ENCODE measurements around the gene ADGRF4.

ADGRF4 gene, protein sequence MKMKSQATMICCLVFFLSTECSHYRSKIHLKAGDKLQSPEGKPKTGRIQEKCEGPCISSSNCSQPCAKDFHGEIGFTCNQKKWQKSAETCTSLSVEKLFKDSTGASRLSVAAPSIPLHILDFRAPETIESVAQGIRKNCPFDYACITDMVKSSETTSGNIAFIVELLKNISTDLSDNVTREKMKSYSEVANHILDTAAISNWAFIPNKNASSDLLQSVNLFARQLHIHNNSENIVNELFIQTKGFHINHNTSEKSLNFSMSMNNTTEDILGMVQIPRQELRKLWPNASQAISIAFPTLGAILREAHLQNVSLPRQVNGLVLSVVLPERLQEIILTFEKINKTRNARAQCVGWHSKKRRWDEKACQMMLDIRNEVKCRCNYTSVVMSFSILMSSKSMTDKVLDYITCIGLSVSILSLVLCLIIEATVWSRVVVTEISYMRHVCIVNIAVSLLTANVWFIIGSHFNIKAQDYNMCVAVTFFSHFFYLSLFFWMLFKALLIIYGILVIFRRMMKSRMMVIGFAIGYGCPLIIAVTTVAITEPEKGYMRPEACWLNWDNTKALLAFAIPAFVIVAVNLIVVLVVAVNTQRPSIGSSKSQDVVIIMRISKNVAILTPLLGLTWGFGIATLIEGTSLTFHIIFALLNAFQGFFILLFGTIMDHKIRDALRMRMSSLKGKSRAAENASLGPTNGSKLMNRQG

DNA sequence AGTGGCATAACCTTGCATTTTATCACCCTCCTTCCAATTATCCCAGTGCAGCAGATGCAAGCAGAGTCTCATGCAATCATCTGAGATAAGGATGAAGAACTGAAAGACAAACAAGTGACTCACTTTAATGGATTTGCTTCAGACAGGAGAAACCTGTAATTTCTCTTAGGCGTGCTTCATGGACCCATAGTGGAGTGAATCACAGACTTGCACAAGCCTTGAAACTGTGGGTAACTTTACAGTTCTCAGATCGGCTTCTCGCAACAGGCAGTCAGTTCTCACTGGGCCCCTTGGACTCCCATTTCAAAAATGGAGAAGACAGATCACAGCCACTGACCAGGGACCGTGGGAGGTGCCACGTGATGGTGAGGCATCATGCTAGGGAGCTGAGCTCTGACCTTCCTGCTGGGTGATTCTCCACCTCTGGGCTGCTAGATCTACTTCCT, at the start of gene ADGRF4:
TSS of gene ADGRF4 (plus strand) at position 239 of the 446 bp plus-strand sequence. CDS start 8,666 bp downstream, outside the sequence.
- no peak within 1 kb of the TSS for H3K4me3 ChIP-seq (ENCODE audit: low read depth, low read length)
- peak; percentile 30 for DNase-seq (ENCODE audit: low read depth, low spot score)
- TF ChIP-seq, protein P1, sequence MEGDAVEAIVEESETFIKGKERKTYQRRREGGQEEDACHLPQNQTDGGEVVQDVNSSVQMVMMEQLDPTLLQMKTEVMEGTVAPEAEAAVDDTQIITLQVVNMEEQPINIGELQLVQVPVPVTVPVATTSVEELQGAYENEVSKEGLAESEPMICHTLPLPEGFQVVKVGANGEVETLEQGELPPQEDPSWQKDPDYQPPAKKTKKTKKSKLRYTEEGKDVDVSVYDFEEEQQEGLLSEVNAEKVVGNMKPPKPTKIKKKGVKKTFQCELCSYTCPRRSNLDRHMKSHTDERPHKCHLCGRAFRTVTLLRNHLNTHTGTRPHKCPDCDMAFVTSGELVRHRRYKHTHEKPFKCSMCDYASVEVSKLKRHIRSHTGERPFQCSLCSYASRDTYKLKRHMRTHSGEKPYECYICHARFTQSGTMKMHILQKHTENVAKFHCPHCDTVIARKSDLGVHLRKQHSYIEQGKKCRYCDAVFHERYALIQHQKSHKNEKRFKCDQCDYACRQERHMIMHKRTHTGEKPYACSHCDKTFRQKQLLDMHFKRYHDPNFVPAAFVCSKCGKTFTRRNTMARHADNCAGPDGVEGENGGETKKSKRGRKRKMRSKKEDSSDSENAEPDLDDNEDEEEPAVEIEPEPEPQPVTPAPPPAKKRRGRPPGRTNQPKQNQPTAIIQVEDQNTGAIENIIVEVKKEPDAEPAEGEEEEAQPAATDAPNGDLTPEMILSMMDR (IDR thresholded peaks at IDR 0.05; ENCODE audit: low read depth, low read length), result no peak
- in situ Hi-C loops (cut with HindIII; ENCODE audit: low sequenced_read_pairs), result no loop called here

DNA sequence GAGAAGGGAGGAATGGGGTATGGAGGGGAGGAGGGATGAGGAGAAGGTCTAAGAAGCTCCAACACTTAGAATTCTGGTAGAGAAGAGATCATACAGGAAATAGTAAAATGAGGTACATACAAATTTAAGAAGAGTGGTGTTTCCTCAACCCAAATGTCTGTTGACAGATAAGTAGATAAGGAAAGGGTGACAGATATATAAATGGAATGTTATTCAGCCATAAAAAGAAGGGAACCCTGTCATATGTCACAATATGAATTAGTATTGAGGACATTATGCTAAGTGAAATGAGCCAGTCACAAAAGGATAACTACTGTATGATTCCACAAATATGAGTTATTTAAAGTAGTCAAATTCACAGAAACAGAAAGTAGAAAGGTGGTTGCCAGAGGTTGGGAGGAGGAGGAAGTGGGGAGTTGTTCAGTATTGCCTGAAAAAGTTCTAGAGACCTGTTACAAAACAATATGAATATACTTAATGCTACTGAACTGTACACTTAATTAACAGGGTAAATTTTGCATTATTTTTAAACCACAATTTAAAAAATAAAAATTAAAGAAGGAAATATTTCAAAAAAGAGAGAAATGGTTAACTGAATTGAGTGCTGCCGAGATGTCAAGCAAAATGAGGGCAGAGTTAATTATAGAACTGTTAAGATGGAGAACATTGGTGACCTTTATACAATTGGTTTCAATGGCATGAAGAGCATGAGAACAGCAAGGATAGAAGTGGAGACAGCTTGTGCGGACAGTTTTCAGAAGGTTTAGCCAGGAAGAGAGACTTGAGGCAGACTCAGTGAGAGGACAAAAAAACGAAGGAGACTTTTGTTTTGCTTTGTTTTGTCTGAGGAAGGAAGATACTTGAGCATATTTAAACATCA, 47.6 kb upstream of the ADGRF4 start:
- in situ Hi-C loops (cut with HindIII; ENCODE audit: low sequenced_read_pairs), result no loop called here
- no peak for DNase-seq (ENCODE audit: low read depth, low spot score)
- TF ChIP-seq, protein P1 (IDR thresholded peaks at IDR 0.05; ENCODE audit: low read depth, low read length), result no peak
- no peak overlapping the region for H3K4me3 ChIP-seq (ENCODE audit: low read depth, low read length)

DNA sequence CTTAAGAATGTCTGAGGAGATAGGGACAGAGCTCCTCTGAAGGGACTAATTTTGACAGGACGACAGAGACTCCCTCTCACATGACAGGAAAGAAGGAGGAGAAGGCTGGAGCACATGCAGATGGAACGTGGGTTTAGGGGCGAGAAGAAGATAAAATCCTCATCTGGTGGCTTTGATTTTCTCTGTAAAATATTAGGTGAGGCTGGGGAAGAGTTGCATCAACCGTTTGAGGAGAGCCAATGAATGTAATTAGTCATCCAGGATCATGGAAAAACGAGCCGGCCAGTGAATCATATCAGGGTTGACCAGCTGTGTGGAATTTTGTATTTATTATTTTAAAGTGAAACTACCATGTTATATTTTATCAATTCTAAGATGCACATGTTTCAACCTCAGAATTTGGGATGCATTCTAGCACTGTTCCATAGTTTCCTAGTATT, 46.9 kb upstream of the ADGRF4 start:
- no peak overlapping the region for H3K4me3 ChIP-seq (ENCODE audit: low read depth, low read length)
- TF ChIP-seq, protein P1 (IDR thresholded peaks at IDR 0.05; ENCODE audit: low read depth, low read length), result no peak
- in situ Hi-C loops (cut with HindIII; ENCODE audit: low sequenced_read_pairs), result no loop called here
- DNase-seq (ENCODE audit: low read depth, low spot score), result peak; percentile 43

DNA sequence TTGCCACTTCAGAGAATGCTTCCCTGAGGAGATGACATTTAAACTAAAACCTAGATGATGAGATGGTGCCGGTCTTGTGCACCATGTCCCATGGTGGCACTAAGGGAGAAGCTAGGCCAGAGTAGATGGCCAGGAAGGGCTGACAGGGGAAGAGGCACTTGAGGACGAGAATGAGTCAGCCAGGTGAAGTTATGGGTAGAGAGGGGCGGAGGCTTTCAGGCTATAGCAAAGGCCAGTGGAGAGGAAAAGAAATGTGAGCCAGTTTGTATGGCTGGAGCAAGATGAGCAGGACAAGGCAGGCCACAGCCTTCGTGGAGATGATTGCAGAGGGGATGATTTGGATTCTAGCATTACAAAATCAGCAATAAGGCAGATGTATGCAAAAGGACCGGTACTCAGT, 44.7 kb upstream of the ADGRF4 start:
- in situ Hi-C loops (cut with HindIII; ENCODE audit: low sequenced_read_pairs), result no loop called here
- TF ChIP-seq, protein P1 (IDR thresholded peaks at IDR 0.05; ENCODE audit: low read depth, low read length), result no peak

DNA sequence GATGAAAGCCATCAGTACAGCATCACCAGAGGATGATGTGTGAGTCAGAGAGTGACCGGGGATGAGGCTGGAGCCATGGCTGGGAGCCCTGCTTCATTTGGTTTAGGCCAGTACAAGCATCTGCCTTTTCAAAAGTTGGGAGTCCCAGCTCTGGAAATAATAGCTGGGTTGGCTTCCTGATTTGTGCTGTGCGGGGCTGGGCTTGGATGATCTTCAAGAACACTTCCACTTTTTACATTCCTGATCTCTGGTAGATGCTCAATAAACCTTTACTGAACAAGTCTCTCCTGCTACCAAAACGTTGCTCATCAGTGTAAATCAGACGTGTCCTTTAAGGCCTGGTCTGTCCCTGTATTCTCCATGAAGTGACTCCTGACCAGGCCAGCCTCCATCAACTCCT, 44.1 kb upstream of the ADGRF4 start:
- no peak overlapping the region for H3K4me3 ChIP-seq (ENCODE audit: low read depth, low read length)
- no peak for DNase-seq (ENCODE audit: low read depth, low spot score)
- TF ChIP-seq, protein P1 (IDR thresholded peaks at IDR 0.05; ENCODE audit: low read depth, low read length), result no peak
- in situ Hi-C loops (cut with HindIII; ENCODE audit: low sequenced_read_pairs), result no loop called here

More for the DNA sequence above, 44.7 kb upstream of the ADGRF4 start:
- no peak for DNase-seq (ENCODE audit: low read depth, low spot score)
- no peak overlapping the region for H3K4me3 ChIP-seq (ENCODE audit: low read depth, low read length)
